Stimulated activated CD8-positive, alpha-beta memory T cell treated with anti-CD3 and anti-CD28 coated beads, Interleukin-12 subunit alpha, Interleukin-12 subunit beta, amount 100 ng/mL, for 4 hours (primary cell): Measurements from ENCODE around the gene CCDC177.

Source experiments
- DNase-seq: peaks from one replicate; pipeline ENCODE4 v3.0.0-alpha.2; 2020; ENCODE audit warnings: low read depth

Gene CCDC177

DNA sequence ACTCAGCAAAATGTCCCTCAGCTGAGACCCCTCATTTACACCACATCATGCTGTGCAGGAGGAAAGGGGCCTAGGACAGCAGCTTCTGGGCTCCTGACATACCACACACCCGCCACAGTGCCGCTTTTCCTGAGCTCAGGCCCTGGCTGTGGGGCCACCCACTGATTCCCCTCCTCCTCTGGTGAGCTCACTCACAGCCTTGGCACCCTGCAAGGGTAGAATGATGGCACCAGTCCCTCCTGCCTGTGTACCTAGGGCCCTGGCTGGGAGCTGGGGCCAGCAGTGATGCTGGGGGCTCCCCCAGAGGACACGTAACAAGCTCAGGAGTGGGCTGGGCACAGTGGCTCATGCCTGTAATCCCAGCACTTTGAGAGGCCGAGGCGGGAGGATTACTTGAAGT is 45.7 kb downstream of the CCDC177 start:
- DNase-seq: no peak

GRCh38 chr14:69528143-69528542 is 46.5 kb downstream of the CCDC177 start:
- no peak for DNase-seq

DNA sequence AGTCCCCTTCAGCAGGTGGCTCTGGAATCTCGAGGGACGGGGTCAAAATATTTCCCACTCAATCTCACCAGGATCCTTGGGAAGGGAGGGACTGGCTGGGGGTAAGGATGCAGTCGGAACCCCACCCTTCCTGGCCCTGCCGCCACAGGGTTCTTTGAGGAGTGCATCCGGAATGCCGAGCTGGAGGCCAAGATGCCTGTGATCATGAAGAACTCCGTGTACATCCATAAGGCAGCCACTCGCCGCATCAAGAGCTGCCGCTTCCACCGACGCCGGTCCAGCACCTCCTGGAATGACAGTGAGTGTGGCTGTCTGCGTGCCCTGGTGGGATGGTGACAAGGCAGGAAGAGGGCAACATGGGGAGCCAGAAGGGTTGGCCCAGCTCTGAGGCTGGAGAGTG is 47.0 kb downstream of the CCDC177 start:
- no peak for DNase-seq

- no peak for DNase-seq
These were observed 48.8 kb downstream of the CCDC177 start for GRCh38 chr14:69525896-69526295.

DNA sequence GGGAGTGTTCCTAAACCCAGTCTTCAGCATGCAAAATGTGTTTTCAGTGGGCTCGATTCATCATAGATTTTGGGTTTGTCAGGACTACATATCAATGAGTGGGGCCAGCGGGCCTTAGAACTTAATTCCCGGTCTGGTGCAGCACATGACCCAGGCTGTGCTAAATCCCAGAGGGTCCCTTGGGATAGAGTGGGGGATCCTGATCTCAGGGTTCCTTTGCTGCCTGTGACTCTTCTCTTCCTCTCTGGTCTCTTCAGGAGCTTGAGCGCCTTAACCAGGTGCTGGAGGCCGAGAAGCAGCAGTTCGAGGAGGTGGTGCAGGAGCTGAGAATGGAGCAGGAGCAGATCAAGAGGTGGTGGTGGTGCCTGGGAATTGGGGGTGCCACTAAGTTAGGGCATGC is 52.6 kb downstream of the CCDC177 start:
- no peak for DNase-seq
